Cardiac septum (tissue), 1 donor: ENCODE results near the gene KCNJ12. TPM values are rescaled to one million over a fixed set of nuclear protein-coding genes. Genes with fewer than 3 reads are reported as not detected.
A peak's percentile ranks its signal among the peaks of the same experiment; 100 is the strongest.
"Not testable (repeated sequence)": the region's sequence is repeated elsewhere in the genome, so short reads cannot be mapped to it uniquely, and the experiment has no call there.

Experiments
- DNase-seq: peaks from one replicate; pipeline ENCODE4 v3.0.0-alpha.2; 2020; ENCODE audit warnings: low spot score
- intact Hi-C: fragments of 100-400 bp; cut with DNase I; formaldehyde crosslinking; loops from one replicate; pipeline ENCODE4 v1.14.0; 2022
- total RNA-seq: library from RNA; stranded (reverse); fragmentation: NEBNext Ultra II Directional; extraction: Animal tissue kit (Norgen Biotek cat#: 25700); gene quantifications from one replicate; pipeline ENCODE4 v1.2.1, GENCODE V29; 2021
- donor health status: DM: no; HTN: no; CAD: no.

Gene KCNJ12
- total RNA-seq, 1 donor from 2014 or later, result 11.3 TPM

DNA sequence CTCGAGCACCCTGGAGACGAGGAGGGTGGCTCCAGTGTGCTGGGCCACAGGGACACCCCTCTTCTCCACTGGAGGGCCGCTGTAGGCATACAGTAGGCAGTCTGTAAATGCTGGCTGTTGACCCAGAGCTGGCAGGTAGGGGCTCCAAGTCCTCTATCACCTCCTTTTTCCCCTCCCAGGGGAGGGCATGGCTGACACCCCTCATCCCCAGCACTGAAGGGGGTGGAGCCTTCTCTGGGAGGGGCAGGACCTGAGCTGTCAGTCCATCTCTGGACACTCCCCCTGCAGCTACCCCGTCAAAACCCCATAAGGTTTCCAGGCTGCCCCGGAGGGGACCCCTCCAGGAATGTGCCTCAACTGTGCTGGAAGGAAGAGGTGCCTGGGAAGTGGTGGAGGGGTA lies 2.4 kb downstream of the KCNJ12 start:
- DNase-seq, result no peak
- intact Hi-C loops, result loop anchor here (5.0 kb wide), 2 partner anchors 74 to 91 kb away; no protein-coding TSS in a partner anchor

DNA sequence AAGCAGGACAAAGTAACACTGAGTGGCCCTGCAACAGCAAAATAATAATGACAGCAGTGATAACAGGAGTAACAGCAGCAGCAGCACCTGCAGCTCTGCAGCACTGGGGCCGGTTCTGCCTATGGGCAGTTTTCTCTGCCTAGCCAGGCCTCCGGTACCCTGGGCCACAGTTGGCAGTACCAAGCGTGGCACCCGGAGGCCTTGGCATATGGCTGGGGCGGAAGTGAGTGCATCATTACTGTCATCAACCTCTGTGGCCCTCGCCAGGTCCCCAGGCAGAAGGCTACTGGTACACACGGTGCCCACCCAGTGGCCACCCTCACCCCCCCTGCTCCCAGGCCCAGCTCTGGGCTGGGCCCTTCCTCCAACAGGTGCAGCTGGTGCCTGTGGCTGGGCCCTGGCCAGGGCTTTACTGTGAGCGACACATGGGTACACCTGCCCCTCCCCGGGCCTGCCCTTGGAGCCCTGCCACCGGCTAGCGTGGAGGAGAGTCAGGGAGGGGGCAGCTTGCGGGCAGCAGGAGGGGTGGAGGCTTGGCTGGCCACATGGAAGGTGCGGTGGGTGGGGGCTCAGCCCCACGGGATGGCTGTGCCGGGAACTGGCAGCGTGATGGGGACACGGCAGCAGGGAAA lies 3.0 kb downstream of the KCNJ12 start:
- peak; percentile 85 for DNase-seq
- intact Hi-C loops, result loop anchor here (5.0 kb wide), 2 partner anchors 73 to 92 kb away; no protein-coding TSS in a partner anchor

DNA sequence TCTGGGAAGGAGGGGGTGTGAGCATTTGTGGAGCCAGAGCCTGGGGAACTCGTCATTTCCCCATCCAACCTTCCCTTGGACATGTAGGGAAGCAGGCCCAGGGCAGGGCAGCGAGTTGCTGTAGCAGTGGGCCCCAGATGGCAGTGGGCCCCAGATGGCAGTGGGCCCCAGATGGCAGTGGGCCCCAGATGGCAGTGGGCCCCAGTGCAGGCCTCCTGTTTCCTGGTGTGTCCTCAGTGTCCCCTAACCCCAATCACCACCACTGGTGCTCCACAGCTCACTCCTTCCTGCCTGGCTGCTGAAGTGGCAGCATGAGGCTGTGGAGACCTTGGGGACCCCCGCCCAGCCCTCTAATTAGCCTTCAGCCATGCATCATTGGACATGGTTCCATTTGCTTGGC lies 4.5 kb downstream of the KCNJ12 start:
- intact Hi-C loops, result no loop called here
- no peak for DNase-seq

DNA sequence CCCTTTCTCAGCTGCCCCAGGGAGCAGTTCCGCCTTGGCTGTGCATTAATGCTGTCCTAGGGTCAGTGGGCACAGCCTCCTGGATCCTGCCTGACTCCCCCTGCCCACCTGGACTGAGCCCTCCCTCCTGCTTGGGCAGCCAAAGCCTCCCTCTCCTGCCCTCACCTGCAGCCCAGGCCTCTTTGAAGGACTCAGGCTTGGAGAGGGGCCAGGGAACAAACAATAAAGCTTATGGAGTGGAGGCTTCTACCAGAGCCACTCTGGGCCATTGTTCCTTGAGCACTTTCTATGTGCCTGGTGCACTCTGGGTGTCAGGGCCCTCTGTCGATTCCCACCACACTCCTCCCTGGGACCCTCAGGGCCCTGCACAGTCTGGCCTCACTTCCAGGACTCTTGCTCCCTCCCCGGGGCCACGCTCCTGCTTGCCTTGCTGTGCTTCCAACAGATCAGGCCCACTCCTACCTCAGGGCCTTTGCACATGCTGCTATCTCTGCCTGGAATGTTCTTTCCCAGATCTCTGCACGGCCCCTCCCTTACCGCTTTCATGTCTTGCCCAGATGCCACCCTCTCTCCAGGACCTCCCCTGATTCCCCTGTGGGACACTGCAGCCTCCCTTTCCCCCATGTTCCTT lies 5.0 kb downstream of the KCNJ12 start:
- intact Hi-C loops, result no loop called here
- DNase-seq, result no peak

DNA sequence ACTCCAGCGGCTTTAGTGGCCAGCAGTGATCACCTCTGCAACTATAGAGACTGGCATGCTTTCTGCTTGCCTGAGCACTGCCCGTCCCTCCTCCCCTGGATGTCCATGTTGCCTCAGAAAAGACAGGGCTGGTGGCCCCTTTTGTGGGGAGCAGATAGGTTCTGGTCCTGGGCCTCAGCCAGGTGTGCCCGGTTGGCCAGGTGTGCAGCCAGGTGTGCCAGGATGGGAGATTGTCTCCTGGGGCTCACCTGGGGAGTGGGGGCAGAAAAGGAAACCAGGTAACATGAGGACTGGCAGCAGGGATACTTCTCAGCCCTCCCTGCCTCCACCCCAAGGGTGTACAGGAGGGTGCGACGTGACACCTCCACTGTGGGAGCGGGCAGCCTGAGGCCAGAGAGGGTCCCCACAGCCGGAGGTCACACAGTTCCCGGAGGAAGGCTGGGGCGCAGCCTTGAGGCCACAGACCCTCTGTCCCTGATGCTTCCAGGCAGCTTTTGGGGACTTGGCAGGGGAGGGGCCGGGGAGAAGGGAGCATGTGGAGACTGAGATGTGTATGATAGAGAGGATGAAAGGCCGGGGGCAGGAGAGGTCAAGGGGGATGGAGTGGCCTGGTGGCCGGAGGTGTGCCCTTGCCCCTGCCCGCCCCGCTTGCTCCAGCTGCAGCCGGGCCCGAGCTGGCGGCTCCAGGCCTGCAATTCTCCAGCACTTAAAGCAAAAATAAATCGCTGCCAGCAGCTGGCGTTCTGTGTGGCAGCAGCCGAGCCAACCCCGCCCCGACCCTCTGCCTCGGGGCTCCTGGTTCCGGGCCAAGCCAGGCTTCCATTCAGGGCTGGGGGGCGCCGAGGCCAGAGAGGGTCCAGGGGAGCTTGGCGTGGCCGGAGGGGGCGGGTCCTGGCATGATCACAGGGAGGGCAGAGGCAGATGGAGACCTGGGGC lies 6.7 kb downstream of the KCNJ12 start:
- no peak for DNase-seq
- intact Hi-C loops, result no loop called here

DNA sequence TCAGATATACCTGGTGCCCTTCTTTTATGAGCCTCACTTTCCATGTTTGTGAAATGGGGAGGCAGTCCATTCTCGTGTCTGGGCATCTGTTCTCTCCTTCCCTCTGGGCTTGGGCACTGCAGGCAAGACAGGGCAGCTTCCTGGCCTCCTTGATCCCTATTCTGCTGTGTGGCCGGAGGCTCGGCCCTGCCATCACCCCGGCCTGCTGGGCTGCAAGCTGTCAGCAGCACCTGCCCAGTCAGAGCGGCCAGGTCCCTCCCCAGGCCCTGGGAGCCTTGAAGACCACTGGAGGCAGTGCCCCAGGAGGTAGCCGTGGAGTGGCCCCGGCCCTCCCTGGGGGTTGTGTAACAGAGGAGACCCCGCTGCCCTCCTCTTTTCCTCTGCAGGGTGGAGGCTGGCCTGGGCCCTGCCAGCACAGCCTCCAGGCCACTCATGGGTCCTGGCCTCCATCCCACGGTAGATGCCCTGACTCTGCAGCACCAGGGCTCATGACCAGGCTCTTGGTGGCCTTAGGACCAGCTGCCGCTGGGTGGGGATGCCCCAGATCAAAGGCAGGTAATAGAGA lies 9.2 kb downstream of the KCNJ12 start:
- intact Hi-C loops, result no loop called here
- no peak for DNase-seq

DNA sequence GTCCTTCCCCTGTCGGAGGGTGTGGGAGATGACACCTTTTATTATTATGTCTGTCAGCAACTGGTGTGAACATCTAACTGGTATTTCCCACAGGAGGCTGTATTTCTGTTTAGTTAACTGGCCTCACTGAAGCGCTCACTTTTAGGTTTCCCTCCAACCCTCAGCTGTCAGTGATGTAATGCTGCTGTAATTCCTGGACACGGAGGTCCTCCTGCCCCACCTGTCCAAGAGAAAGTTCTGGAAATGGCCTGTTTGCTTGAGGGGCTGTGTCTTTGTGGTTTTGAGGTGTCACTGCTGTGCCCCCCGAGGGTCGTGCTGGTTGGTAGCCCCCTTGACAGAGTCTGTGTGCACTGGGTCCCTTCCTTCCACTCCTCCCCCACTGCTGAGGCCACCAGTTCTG lies 11.5 kb downstream of the KCNJ12 start:
- no peak for DNase-seq
- intact Hi-C loops, result no loop called here

DNA sequence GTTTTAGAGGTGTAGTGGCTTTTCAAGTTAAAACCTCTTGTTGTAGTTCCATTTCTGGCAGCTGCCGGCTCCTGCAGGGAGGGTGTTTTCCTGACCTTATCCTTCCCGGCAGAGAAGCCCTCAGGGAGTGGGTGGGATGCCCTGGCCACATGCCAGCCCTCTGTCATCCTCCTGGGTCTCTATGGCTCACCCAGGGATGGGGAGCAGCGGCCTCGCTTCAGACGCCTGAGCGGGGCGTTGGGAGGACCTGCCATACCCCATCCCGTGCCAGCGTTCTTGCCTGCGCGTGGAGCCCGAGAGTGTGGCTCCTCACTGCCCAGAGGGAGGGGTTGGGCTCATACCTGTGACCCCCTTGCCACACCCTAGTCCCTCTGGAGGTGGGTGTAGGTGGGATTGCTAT lies 11.9 kb downstream of the KCNJ12 start:
- DNase-seq, result no peak
- intact Hi-C loops, result no loop called here

DNA sequence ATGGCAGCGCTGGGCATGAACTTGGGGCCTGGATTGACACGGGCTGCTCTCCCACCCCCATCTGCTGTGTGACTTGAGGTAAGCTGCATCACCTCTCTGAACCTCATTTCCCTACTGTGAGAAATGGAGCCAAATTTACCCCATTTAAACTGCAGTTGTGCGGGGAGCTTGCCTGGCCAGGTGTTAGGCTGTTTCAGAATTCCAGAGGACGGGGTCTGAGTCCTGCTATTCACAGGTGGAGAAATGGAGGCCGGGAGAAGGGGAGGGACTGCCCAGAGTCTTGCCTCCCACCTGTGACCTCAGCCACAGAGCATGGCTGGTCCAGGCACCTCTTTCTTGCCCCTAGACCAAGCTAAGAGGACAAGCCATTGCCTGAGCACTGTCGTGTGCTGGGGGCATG lies 12.8 kb downstream of the KCNJ12 start:
- intact Hi-C loops, result no loop called here
- DNase-seq, result no peak

DNA sequence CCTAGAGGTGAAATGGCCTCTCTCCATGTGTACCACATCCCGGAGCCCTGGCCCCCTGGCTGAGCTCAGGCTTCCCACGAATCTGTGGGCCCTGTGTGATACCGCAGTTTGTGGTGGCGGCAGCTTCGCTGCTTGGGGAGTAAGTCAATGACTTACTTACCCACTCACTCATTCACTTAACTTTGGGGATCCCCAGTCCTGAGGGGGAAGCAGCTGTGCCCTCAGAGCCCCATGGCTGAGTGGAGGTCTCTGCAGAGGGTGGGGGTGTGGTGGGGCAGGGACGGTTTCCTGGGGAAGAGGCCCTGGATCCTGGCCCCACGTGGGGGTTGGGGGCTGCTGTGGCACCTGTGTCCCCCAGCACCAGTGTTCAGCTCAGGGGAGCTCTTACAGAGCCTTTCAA lies 13.2 kb downstream of the KCNJ12 start:
- intact Hi-C loops, result no loop called here
- DNase-seq, result no peak

DNA sequence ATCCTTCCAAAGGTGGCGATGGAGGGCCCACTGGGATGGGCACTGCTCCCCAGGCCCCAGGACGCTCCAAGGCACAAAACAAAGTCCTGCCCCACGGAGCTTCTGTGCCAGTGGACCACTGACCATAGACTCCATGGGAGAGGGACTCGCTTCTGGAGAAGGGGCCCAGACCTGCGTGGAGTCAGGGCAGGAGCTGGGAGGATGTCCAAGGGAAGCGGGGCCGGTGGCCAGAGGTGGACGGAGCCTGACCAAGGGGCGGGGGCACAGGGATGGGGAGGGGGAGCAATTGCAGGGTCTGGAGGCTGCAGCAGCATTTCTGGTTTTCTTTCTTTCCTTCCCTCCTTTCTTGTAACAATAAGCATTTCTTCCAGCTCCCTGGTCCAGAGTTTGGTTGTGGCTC lies 14.1 kb downstream of the KCNJ12 start:
- no peak for DNase-seq
- intact Hi-C loops, result no loop called here

DNA sequence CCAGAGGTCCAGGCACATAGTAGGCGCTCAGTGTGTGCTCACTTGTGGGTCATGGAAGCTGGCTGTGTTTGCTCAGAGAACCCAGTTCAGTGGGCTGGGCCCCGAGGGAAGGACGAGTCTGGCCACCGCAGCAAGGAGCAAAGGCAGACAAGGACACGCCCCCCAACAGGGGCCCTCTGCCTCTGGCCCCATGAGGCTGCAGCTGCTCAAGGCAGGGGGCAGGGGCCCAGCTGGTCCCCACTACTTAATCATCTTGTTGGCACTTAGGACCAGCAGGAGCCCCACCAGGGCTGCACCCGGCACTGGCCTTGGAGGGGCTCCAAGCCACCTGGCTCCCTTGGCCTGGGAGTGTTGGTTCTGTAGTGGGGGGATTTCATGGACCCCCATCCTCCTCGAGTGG lies 16.1 kb downstream of the KCNJ12 start:
- DNase-seq, result no peak
- intact Hi-C loops, result no loop called here

DNA sequence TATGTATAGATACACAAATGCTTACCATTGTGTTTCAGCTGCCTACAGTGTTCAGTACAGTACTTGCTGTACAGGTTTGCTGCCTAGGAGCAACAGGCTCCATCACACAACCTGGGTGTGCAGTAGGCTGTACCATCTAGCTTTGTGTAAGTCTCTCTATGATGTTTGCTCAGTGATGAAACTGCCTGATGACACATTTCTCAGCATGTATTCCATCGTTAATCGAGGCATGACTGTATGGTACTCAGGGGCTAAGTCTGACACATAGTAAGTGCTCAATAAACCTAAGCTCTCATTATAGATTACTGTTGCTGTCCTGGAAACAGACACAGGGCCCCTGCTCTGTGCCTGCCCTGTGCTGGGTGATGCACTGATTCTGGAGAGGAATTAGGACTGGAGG lies 18.1 kb downstream of the KCNJ12 start:
- intact Hi-C loops, result no loop called here
- DNase-seq, result no peak

DNA sequence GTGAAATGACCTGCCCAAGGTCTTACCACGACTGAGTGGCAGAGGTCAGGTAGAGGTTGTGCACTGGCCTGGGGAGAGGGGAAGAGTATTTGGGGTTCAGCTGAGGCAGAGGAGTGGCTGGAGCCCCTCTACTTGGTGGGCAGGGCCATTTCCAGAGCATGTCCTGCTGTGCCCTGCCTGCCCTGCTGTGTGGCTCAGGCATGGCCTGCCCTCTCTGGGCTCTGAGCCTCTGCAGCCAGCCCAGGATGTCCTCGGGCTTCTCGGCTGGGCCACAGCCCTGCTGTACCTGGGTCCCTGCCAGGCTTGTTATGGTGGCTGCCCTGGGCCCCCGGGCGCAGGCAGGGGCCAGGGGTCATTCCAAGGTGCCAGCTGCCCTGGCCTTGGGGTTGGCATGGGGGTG lies 19.6 kb downstream of the KCNJ12 start:
- intact Hi-C loops, result no loop called here
- DNase-seq, result no peak

DNA sequence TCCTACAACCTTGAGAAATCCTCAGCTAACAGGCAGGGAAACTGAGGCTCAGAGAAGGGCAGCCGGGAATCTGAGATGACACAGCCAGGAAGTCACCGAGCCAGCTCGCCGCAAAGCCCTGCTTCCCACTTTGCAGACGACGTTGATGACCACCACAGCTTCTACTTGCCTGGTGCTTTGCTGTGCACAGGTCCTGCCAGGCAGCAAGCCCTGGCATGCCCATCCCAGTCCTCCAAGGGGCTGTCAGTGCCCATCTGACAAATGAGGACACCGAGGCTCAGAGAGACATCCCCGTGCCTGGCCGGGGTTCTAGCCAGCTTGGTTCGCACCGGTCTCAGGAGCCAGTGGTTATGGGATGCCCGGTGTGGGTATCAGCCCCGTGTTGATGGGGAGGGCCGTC lies 20.1 kb downstream of the KCNJ12 start:
- no peak for DNase-seq
- intact Hi-C loops, result no loop called here

DNA sequence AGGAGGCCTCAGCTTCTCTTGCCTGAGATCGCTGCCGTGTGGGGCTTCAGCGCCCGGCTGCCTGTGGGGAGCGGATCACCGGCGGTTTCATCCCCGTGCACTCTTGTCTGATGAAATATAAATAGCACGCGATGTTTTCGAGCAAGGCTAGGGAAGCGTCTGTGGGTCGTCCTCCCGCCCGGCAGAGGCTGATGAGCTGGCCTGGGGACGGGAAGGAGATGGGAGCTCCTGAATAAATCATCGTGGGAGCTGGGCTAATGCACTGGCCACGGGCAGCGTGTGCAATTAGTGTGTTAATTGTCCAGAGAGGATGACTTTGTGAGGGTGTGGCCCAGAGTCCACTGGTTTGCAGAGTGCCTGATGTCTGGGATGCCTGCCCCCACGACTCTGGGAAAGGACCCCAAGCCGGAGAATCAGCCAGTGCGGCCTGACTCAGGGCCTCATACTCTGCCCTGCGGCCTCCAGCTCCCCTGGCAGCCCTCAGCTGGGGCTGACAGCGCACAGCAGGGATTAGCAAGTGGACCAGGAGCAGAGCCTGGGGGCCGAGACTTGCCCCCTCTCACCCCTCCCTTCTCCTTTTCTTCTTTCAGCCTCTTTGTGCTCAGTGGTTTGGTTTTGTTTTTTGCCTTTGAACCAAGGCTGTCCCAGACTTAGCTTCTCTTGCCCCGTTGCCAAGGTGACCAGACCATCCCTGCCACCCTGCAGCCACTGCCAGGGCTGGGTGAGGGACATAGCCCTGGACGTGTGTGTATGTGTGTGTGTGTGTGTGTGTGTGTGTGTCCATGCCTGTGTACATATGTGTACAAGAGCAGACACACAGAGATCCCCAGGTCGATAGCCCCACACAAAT lies 21.4 kb downstream of the KCNJ12 start:
- no peak for DNase-seq
- intact Hi-C loops, result no loop called here

DNA sequence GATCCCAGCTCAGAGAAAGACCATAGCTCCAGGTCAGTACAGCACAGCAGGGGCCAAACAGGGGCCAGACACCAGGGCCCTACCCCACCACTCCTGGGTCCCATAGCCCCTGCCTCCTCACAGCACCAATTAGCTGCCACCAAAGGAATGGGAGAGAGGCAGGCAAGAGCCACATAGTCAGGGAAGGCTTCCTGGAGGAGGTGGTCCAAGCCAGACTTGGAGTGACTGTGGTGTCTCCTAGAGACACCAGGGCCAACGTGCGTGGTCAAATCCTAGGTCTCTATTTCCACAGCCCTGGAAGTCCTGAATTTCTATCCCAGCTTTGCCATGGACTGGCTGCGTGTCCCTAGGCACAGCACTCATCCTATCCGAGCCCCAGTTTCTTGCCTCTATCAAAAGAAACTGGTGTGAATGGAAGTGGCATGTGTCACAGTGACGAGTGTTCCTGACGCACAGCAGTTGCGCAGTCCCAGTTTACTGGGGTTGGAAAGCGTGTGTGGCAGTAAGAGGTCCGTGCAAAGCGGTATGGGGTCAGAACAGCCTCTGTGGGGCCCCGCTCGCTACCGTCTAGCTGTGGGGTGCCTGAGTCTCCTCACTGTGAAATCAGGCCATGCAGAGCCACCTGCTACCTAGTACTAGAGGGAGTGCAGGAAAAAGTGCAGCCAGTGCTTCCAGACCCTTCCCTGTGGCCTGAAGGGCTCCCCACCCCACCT lies 23.5 kb downstream of the KCNJ12 start:
- intact Hi-C loops, result loop anchor here (5.0 kb wide), 1 partner anchor 288 kb away; no protein-coding TSS in a partner anchor
- DNase-seq, result no peak

DNA sequence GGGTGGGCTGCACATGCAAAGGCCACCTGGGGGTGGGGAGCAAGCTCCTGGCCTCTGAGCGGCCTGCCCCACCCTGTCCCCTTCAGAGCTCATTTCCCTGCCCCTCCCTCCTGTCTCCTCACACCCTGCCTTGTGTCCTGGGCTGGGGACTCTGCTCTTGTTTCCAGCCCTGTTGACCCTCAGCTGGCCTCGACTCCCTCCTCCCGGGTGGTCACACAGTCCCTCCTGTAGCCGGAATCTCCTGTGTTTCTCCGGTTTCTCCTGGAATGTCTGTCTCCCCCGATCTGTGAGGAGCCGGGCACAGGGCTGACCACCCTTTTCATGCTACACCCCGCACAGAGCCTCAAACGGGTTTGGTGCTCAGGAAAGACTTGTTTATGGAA lies 24.0 kb downstream of the KCNJ12 start:
- DNase-seq, result not testable (repeated sequence)
- intact Hi-C loops, result loop anchor here (5.0 kb wide), 1 partner anchor 287 kb away; no protein-coding TSS in a partner anchor
